Fibroblast of villous mesenchyme (primary cell): ENCODE measurements around the gene CDC42SE2. TPM values are rescaled to one million over a fixed set of nuclear protein-coding genes. Genes with fewer than 3 reads are reported as not detected.
"Not testable (repeated sequence)": the region's sequence is repeated elsewhere in the genome, so short reads cannot be mapped to it uniquely, and the experiment has no call there.

Experiments used
- DNase-seq: peaks from one replicate; pipeline ENCODE4 v3.0.0-alpha.2; 2010; ENCODE audit warnings: low read depth
- H3K4me3 ChIP-seq: 2 replicates; pipeline ENCODE4 v1.5.1; 2011; ENCODE audit warnings: low read depth, mild to moderate bottlenecking, low read length
- total RNA-seq: library from RNA; depleted of rRNA; stranded (reverse); fragments of >200 nt; gene quantifications from 2 replicates; pipeline ENCODE4 v1.2.3, GENCODE V29; 2012
- TF ChIP-seq, protein P1 (sequence below): IDR thresholded peaks from 2 replicates; pipeline ENCODE4 v1.5.1; 2012; ENCODE audit warnings: low read depth, mild to moderate bottlenecking, low read length; ENCODE audit not compliant: insufficient read depth

Gene CDC42SE2
- total RNA-seq, 1 donor = 33.2 TPM

GRCh38 chr5:131375351-131375750, 111.5 kb downstream of the CDC42SE2 start:
- H3K4me3 ChIP-seq = no peak overlapping the region
- no peak for DNase-seq
- TF ChIP-seq, protein P1, sequence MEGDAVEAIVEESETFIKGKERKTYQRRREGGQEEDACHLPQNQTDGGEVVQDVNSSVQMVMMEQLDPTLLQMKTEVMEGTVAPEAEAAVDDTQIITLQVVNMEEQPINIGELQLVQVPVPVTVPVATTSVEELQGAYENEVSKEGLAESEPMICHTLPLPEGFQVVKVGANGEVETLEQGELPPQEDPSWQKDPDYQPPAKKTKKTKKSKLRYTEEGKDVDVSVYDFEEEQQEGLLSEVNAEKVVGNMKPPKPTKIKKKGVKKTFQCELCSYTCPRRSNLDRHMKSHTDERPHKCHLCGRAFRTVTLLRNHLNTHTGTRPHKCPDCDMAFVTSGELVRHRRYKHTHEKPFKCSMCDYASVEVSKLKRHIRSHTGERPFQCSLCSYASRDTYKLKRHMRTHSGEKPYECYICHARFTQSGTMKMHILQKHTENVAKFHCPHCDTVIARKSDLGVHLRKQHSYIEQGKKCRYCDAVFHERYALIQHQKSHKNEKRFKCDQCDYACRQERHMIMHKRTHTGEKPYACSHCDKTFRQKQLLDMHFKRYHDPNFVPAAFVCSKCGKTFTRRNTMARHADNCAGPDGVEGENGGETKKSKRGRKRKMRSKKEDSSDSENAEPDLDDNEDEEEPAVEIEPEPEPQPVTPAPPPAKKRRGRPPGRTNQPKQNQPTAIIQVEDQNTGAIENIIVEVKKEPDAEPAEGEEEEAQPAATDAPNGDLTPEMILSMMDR = no peak

- TF ChIP-seq, protein P1 = no peak
- H3K4me3 ChIP-seq = no peak overlapping the region
- DNase-seq = no peak
Observed at GRCh38 chr5:131377346-131377745, 113.5 kb downstream of the CDC42SE2 start.

DNA sequence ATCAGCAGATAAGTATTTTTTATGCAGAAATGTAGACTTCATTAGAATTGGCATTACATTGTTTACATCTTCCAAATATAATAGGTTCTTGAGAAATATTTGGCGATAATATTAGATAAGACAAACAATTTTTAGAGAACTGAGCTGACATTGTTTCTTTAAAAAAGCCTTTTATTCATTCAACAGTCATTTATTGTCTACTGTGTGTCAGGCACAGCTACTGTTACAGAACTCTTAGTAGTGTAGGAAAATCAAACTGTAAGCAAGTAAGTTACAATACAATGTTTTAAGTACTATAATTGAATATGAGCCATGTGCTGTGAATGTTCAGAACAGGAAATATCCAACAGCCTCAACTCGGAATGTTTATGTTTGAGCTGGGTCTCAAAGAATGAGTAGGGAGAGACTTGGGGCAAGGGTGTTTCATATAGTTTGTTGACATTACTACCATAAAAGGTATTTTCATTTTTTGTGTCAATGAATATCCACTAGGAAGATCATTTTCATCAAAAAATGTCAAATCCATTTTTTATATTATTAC, 114.0 kb downstream of the CDC42SE2 start:
- TF ChIP-seq, protein P1 = no peak
- DNase-seq = peak; percentile 41

DNA sequence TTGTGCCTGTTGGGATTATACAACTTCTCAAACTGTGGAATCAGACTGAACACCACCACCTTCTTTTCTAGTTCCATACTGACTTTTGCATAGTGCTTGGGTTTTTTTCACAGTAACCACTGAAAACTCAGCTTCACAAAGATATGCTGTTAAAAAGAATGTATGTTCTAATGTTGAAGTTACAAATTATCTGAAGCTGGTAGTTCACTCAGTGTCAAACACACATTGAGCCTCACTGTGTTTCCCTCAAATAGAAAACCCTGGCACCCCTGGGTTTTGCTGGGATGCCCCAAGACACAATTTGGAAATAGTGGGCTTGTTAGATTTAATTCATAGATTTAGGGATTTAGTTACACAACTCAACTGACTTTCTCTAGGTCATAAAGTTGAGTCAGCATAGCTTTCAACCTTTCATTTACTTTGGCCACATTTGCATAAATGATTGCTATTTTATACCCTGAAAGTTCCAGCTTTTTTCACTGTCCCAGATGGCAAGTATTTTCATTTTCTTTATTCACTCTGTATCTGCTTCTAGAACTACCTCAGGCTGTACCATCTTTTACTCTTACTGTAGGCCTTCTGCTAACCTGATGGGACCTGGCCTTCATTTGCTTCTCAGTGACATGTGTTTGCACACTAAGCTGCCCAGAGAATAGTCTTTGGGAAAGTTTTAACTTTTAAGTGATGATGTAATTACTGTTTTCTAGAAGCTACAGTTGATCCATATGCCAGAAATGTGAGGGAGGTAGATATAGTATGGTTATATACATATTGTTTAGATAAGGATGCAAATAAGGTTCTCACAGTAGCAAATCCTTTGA, 115.1 kb downstream of the CDC42SE2 start:
- no peak for DNase-seq

More for the DNA sequence above, 114.0 kb downstream of the CDC42SE2 start:
- H3K4me3 ChIP-seq = no peak overlapping the region

DNA sequence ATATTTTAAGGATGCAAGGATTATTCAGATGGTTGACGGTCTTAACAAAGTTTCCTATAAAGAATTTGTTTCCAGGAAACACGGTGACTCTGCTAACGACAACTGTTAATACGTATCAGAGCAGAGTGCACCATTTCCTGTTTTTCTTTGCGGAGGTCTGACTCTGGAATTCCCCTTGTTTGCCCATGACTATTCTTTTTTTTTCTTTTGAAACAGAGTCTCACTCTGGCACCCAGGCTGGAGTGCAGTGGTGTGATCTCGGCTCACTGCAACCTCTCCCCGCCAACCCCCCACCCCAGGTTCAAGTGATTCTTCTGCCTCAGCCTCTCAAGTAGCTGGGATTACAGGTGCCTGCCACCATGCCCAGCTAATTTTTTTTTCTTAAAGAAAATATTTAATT, 115.9 kb downstream of the CDC42SE2 start:
- no peak overlapping the region for H3K4me3 ChIP-seq
- peak; percentile 57 for DNase-seq
- TF ChIP-seq, protein P1 = no peak

More for the DNA sequence above, 115.1 kb downstream of the CDC42SE2 start:
- TF ChIP-seq, protein P1 = no peak
- no peak overlapping the region for H3K4me3 ChIP-seq

DNA sequence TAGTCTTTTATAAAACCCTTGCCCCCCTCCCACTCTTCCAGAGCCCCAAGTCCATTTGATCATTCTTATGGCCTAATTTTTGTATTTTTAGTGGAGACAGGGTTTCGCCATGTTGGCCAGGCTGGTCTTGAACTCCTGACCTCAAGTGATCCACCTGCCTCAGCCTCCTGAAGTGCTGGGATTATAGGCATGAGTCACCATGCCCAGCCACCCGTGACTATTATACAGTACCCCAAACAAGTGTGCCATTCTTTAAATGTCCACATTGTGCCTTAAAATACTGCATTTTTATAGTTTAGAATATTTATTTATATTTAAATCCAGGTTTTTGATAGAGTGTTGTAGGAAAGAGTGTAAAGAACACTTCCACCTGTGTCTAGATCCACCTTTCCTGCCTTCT, 116.4 kb downstream of the CDC42SE2 start:
- not testable (repeated sequence) for H3K4me3 ChIP-seq, DNase-seq

GRCh38 chr5:131381021-131381420, 117.2 kb downstream of the CDC42SE2 start:
- no peak overlapping the region for H3K4me3 ChIP-seq
- DNase-seq = peak; percentile 70
- TF ChIP-seq, protein P1 = no peak
